ENCODE data around the gene MRPL33.

MRPL33 gene

GRCh38 chr2:27728081-27728858 lies 43.2 kb upstream of the MRPL33 start:
- peak overlapping the region in 1 of 2 donors; percentile 3 for H3K27ac ChIP-seq
- DNase-seq (ENCODE audit: low spot score), result no peak
- TF ChIP-seq CTCF (IDR thresholded peaks at IDR 0.05), result no peak
- H3K4me3 ChIP-seq, result no peak overlapping the region

DNA sequence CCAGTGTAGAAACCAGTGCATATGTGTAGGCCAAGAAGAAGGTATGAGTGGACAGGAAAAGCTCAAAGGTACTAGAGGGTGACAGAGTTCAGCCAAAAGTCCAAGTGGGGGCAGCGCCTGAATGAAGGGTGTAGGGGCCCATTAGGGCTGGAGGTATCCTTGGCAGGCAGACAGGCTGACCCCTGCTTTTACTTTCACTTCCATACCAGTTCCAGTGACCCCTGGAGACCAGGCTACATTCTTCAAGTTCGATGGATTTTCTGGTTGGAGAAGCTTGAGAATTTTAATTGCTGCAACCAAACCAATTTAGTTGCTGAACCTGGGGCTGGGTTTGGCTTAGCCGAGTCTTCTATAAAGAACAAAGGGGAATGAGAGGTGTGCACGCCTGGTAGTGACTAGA lies 42.3 kb upstream of the MRPL33 start:
- Histone ChIP-seq H3K27ac (no peak overlapping the region), H3K4me3 (no peak overlapping the region)
- DNase-seq (ENCODE audit: low spot score), result no peak
- no peak for TF ChIP-seq CTCF (IDR thresholded peaks at IDR 0.05)

DNA sequence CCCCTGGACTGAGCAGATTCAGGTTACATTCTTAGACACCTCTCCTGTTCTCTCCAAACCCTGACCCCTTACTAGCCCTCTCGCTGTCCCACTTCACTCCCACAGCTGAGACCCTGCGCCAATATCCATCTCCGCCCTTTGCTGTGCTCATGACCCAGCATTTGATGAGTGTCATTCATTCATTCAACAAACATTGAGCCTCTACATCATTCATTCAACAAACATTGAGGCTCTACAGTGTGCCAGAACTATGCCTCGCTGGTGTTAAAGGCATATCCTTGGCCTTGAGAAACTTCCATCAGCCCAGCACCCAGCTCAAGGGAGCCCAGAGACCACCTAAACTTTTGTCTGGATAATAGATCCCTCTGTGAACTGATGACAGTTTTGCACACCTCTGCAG lies 41.9 kb upstream of the MRPL33 start:
- no peak for DNase-seq (ENCODE audit: low spot score)
- Histone ChIP-seq H3K4me3 (no peak overlapping the region), H3K27ac (no peak overlapping the region)
- TF ChIP-seq CTCF (IDR thresholded peaks at IDR 0.05), result no peak

DNA sequence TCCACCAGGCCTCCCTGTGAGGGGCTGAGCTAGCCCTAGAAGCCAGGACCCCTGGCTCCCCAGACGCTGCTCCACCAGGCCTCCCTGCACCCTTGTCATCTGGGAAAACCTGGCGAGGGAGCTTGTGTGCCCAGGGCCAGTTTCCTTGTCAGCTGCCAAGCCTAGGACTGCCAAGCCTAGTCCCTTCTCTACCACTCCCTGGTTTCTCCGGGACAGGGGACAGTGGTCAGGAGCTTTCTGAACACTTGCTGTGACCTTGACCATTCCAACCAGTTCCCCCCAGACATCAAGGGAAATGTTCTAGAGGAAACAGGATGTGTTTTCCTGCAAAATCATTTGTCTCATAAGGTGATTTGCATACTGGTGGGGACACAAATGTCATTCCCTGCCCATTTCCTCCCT lies 41.3 kb upstream of the MRPL33 start:
- TF ChIP-seq CTCF (IDR thresholded peaks at IDR 0.05), result no peak
- H3K27ac ChIP-seq, result no peak overlapping the region
- no peak overlapping the region for H3K4me3 ChIP-seq
- no peak for DNase-seq (ENCODE audit: low spot score)

DNA sequence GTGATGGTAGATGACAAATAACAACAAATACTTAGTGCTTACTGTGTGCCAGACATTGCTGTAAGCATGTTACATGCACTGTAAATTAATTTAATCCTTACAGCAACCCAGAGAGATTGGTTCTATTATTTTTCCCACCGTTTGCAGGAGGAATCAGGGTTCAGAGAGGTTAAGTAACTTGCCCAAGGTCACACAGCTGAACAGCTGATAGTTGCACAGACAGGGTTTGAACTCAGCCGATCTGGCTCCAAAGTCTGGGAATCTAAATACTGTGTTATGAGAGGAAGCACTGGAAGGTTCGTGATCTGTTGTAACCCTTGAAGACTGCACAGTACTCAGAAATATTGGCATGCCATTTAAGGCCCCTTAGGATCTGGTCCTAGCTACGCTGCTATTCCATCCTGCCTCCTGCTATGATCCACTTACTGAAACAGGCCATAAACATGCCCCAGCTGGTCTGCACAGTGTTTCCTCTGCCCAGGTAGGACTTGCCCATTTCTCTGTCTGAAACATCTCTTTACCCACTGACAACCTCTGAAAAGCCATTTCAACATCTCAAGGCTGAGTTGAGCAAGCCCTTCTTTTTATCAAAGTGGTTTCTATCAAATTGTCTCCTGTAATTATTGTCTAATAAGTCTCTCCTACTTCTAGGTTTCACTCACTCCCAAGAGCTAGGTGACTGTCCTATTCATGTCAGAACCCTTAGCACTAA lies 40.4 kb upstream of the MRPL33 start:
- H3K4me3 ChIP-seq, result no peak overlapping the region
- no peak for TF ChIP-seq CTCF (IDR thresholded peaks at IDR 0.05)
- DNase-seq (ENCODE audit: low spot score), result no peak
- H3K27ac ChIP-seq, result no peak overlapping the region

DNA sequence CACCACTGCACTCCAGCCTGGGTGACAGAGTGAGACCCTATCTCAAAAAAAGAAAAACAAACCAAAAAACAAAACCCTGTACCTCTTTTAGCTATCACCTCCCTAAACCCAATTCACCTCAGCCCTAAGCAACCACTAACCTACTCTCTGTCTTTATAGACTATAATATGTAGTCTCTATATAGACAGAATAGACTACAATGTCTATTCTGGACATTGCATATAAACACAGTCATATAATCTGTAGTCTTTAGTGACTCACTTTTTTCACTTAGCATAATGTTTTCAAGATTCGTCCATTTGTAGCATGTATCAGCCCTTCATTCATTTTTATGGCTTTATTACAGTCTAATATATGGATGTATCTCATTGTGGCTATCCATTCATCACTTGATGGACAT lies 37.2 kb upstream of the MRPL33 start:
- TF ChIP-seq CTCF (IDR thresholded peaks at IDR 0.05), result no peak
- Histone ChIP-seq H3K27ac (peak overlapping the region in 1 of 2 donors; percentile 81), H3K4me3 (no peak overlapping the region)
- DNase-seq (ENCODE audit: low spot score), result no peak
